Measurements from ENCODE around the gene ATAD2B.
"Not testable (repeated sequence)": the region's sequence is repeated elsewhere in the genome, so short reads cannot be mapped to it uniquely, and the experiment has no call there.

The ATAD2B gene

GRCh38 chr2:23723029-23723428, 203.9 kb downstream of the ATAD2B start:
- DNase-seq = not testable (repeated sequence)

GRCh38 chr2:23722255-23722654, 204.7 kb downstream of the ATAD2B start:
- DNase-seq = no peak

- no peak for DNase-seq
Observed at GRCh38 chr2:23721454-23721826, 205.5 kb downstream of the ATAD2B start.

- no peak for DNase-seq
Observed at GRCh38 chr2:23720705-23721453, 206.0 kb downstream of the ATAD2B start.

- no peak for DNase-seq
Observed at GRCh38 chr2:23719716-23720115, 207.2 kb downstream of the ATAD2B start.

GRCh38 chr2:23718931-23719700, 207.8 kb downstream of the ATAD2B start:
- no peak for DNase-seq

GRCh38 chr2:23713351-23713750, 213.6 kb downstream of the ATAD2B start:
- DNase-seq = no peak

GRCh38 chr2:23712756-23713151, 214.2 kb downstream of the ATAD2B start:
- no peak for DNase-seq

GRCh38 chr2:23711979-23712755, 214.8 kb downstream of the ATAD2B start:
- DNase-seq = no peak

- DNase-seq = no peak
Observed at GRCh38 chr2:23709311-23709710, 217.6 kb downstream of the ATAD2B start.

- no peak for DNase-seq
Observed at GRCh38 chr2:23708771-23709170, 218.2 kb downstream of the ATAD2B start.

- no peak for DNase-seq
Observed at GRCh38 chr2:23707096-23707495, 219.8 kb downstream of the ATAD2B start.

- DNase-seq = no peak
Observed at GRCh38 chr2:23706613-23707078, 220.3 kb downstream of the ATAD2B start.

GRCh38 chr2:23705771-23706612, 220.9 kb downstream of the ATAD2B start:
- no peak for DNase-seq

- DNase-seq = no peak
Observed at GRCh38 chr2:23703583-23704385, 223.1 kb downstream of the ATAD2B start.

- no peak for DNase-seq
Observed at GRCh38 chr2:23703037-23703582, 223.8 kb downstream of the ATAD2B start.

GRCh38 chr2:23700627-23701026, 226.3 kb downstream of the ATAD2B start:
- DNase-seq = no peak

- DNase-seq = no peak
Observed at GRCh38 chr2:23699580-23699925, 227.4 kb downstream of the ATAD2B start.

- no peak for DNase-seq
Observed at GRCh38 chr2:23698721-23699579, 228.0 kb downstream of the ATAD2B start.

Data from activated T-cell treated with anti-CD3 and anti-CD28 coated beads, Interleukin-2, amount 50 U/mL, for 48 hours (primary cell).